ENCODE results near the gene PCNX1. TPM values are rescaled to one million over a fixed set of nuclear protein-coding genes. Genes with fewer than 3 reads are reported as not detected.

The PCNX1 gene
- total and polyA plus RNA-seq, 12 donors = 11.3 to 196 (median 106) TPM

DNA sequence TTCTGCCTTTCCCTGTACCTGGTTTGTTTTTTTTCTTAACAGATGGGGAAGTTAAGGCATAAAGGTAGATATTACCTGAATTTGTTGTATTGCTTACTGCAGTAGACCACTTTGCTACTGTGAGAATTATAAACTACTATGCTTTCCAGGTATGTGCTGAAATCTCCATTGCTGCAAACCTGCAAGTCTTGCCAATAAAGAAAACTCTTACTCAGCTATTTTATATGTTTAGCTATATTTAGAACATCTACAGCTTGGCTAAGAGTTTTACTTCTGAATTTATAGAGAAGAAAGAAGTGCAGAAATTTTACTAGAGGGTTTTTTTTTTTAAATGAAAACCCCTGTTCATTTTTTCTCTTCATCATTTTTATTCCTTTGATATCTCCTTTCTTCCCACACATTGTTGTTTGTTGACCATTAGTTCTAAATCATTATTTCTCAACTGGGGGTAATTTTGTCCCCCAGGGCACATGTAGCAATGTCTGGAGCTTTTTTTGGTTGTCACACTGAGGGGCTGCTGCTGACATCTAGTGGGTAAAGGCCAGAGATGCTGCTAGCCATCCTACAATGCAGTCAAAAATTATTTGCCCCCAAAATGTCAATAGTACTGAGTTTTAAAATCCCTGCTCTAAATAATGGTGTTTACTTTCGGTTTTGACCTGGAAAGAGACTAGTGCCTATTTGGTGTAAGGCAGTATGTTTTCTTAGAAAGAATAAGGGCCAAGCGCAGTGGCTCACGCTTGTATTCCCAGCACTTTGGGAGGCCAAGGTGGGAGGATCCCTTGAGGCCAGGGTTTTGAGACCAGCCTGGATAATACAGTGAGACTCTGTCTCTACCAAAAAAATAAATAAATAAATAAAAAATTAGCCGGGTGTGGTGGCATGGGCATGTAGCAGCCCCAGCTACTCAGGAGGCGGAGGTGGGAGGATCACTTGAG is 48.6 kb downstream of the PCNX1 start:
- no peak overlapping the region for H3K4me3 ChIP-seq
- intact Hi-C loops (cut with DNase I) = no loop called here
- no peaks in the 10 kb centered on the region for H3K36me3 ChIP-seq (replicated peaks in 1 of 2)
- H3K9me3 ChIP-seq (replicated peaks in 1 of 3) = no peaks in the 10 kb centered on the region
- no peaks in the 10 kb centered on the region for H3K27me3 ChIP-seq
- DNase-seq = no peak
- H3K4me1 ChIP-seq (replicated peaks in 1 of 2) = peaks cover 11 to 34% of the 10 kb centered on the region in 2 donors
- TF ChIP-seq, protein P1, sequence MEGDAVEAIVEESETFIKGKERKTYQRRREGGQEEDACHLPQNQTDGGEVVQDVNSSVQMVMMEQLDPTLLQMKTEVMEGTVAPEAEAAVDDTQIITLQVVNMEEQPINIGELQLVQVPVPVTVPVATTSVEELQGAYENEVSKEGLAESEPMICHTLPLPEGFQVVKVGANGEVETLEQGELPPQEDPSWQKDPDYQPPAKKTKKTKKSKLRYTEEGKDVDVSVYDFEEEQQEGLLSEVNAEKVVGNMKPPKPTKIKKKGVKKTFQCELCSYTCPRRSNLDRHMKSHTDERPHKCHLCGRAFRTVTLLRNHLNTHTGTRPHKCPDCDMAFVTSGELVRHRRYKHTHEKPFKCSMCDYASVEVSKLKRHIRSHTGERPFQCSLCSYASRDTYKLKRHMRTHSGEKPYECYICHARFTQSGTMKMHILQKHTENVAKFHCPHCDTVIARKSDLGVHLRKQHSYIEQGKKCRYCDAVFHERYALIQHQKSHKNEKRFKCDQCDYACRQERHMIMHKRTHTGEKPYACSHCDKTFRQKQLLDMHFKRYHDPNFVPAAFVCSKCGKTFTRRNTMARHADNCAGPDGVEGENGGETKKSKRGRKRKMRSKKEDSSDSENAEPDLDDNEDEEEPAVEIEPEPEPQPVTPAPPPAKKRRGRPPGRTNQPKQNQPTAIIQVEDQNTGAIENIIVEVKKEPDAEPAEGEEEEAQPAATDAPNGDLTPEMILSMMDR (IDR thresholded peaks at IDR 0.05) = peak; percentile 15 to 54 (median 47)
- TF ChIP-seq POLR2A (IDR thresholded peaks at IDR 0.05) = no peak
- 73 to 81% (median 76%) methylated on average over 5 of the region's 5 CpGs for WGBS, 4 donors
- H3K27ac ChIP-seq = no peak overlapping the region

DNA sequence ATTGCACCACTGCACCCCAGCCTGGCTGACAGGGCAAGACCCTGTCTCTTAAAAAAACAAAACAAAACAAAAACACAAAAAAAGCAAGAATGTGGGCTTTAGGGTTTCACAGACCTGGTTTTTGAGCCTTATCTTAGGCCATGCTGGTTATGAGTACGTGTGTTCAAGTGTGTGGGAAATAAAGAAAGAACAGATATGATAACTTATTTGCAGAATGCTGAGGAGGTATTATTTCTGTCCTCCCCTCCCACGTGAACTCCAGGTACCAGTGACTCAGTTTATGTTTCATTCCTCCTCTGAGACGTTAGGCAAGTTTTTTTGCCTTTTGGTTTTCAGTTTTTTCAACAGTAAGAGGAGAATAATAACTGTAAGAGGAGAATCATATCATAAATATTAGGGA is 49.3 kb downstream of the PCNX1 start:
- 77 to 79% (median 77%) methylated on average over 3 of the region's 3 CpGs for WGBS, 4 donors
- no peak for DNase-seq
- Histone ChIP-seq H3K9me3 (replicated peaks in 1 of 3) (no peaks in the 10 kb centered on the region), H3K4me1 (replicated peaks in 1 of 2) (peaks cover 11 to 34% of the 10 kb centered on the region in 2 donors), H3K27ac (no peak overlapping the region), H3K4me3 (no peak overlapping the region), H3K27me3 (no peaks in the 10 kb centered on the region), H3K36me3 (replicated peaks in 1 of 2) (no peaks in the 10 kb centered on the region)
- intact Hi-C loops (cut with DNase I) = no loop called here
- TF ChIP-seq, protein P1 (IDR thresholded peaks at IDR 0.05) = no peak
- no peak for TF ChIP-seq POLR2A (IDR thresholded peaks at IDR 0.05)

DNA sequence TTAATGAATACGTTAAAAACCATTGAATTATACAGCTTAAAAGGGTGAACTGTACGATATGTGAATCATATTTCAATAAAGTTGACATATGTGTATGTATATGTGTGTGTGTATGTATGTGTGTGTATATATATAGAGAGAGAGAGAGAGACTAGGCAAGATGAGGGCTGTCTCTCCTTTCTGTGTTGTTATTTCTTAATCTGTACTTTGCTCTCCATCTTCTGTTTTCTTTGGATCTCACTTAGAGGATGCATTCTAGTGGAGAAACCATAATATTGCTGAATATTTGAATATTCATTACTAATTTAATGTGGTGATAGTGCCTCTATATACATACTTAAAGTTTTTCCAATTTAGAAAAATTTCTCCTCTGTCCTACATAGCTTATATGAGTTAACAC is 50.5 kb downstream of the PCNX1 start:
- 93 to 96% (median 94%) methylated on average over 2 of the region's 2 CpGs for WGBS, 4 donors
- intact Hi-C loops (cut with DNase I) = no loop called here
- Histone ChIP-seq H3K36me3 (replicated peaks in 1 of 2) (no peaks in the 10 kb centered on the region), H3K27me3 (no peaks in the 10 kb centered on the region), H3K4me1 (replicated peaks in 1 of 2) (peaks cover 11 to 35% of the 10 kb centered on the region in 2 donors), H3K27ac (no peak overlapping the region), H3K9me3 (replicated peaks in 1 of 3) (no peaks in the 10 kb centered on the region), H3K4me3 (no peak overlapping the region)
- no peak for DNase-seq
- TF ChIP-seq, protein P1 (IDR thresholded peaks at IDR 0.05) = no peak
- TF ChIP-seq POLR2A (IDR thresholded peaks at IDR 0.05) = no peak

DNA sequence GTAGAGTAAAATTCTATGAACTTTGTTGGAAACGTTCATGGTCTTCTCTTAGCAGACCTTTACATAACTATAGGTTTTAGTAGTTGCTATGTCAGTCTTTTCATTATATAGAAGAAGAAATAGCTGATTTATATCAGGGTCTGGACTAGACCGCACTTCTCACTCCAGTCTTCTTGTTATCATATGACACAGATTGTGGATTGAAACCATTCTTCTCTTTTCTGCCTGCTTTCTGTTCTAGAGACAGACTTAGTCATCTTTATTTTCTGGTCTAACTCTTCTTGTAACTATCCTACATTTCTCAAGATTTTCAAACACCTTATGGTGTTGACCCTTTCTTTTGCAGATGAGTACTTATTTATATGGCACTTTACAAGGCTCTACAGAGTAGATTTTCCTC is 55.7 kb downstream of the PCNX1 start:
- intact Hi-C loops (cut with DNase I) = loop anchor here in 1 of 2 donors (10.0 kb wide), 1 partner anchor 138 kb away; no protein-coding TSS in a partner anchor
- Histone ChIP-seq H3K9me3 (replicated peaks in 1 of 3) (no peaks in the 10 kb centered on the region), H3K4me3 (no peak overlapping the region), H3K27ac (no peak overlapping the region), H3K36me3 (replicated peaks in 1 of 2) (no peaks in the 10 kb centered on the region), H3K27me3 (no peaks in the 10 kb centered on the region), H3K4me1 (replicated peaks in 1 of 2) (peaks cover 8 to 33% of the 10 kb centered on the region in 2 donors)
- no peak for DNase-seq
- no peak for TF ChIP-seq POLR2A (IDR thresholded peaks at IDR 0.05)
- TF ChIP-seq, protein P1 (IDR thresholded peaks at IDR 0.05) = no peak
- WGBS, 4 donors = 71 to 88% (median 75%) methylated on average over 2 of the region's 2 CpGs

Measured in adrenal gland (tissue), 12 donors.